IMR-90 (cell line): ENCODE data around the gene METTL22. TPM values are rescaled to one million over a fixed set of nuclear protein-coding genes. Genes with fewer than 3 reads are reported as not detected.

ENCODE experiments used
- ATAC-seq: fragments of 200-7000 bp; cut with Tn5 transposase; 2 replicates; pipeline ENCODE4 v1.9.1; 2020; ENCODE audit warnings: low read depth, mild to moderate bottlenecking, moderate library complexity
- BruUV-seq: library from RNA; stranded (reverse); fragments of 400-500 nt; replicated peaks from 2 replicates; lab custom pipeline; 2021; lab: Mats Ljungman, UMichigan
- CTCF ChIA-PET: fragments of 300-600 bp; formaldehyde crosslinking; extraction: SDS; loops from one replicate; lab custom pipeline; 2021; ENCODE audit warnings: antibody characterized with exemption; lab: Yijun Ruan, JAX
- POLR2A ChIA-PET: fragments of 300-600 bp; sonication (Branson Sonifier 250); formaldehyde crosslinking; loops from one replicate; lab custom pipeline; 2022; ENCODE audit warnings: antibody characterized with exemption; ENCODE audit not compliant: unreplicated experiment; lab: Charles Lee
- DNase-seq: peaks from one replicate; pipeline ENCODE4 v3.0.0; 2013
- H2AFZ ChIP-seq: replicated peaks from 2 replicates; pipeline ENCODE3; 2013; ENCODE audit warnings: low read length, mild to moderate bottlenecking; ENCODE audit not compliant: poor library complexity
- H2AK5ac ChIP-seq: 2 replicates; pipeline ENCODE4 v1.6.1; 2013; ENCODE audit warnings: low read depth, low read length, inconsistent platforms
- H2AK9ac ChIP-seq: replicated peaks from 2 replicates; pipeline ENCODE3; 2013; ENCODE audit warnings: mild to moderate bottlenecking, low read depth, low read length, moderate library complexity; ENCODE audit not compliant: poor library complexity
- H2BK120ac ChIP-seq: 2 replicates; pipeline ENCODE4 v1.6.1; 2013; ENCODE audit warnings: low read depth, low read length, inconsistent platforms
- H2BK15ac ChIP-seq: 3 replicates; pipeline ENCODE4 v1.6.1; 2013; ENCODE audit warnings: low read depth, low read length, inconsistent platforms
- H2BK20ac ChIP-seq: 2 replicates; pipeline ENCODE4 v1.6.1; 2013; ENCODE audit warnings: low read depth, mild to moderate bottlenecking, inconsistent platforms, low read length, moderate library complexity
- H2BK5ac ChIP-seq: 2 replicates; pipeline ENCODE4 v1.6.1; 2013; ENCODE audit warnings: mild to moderate bottlenecking, low read depth, low read length, inconsistent platforms; ENCODE audit not compliant: poor library complexity, severe bottlenecking
- H3K14ac ChIP-seq: replicated peaks from 2 replicates; pipeline ENCODE4 v1.6.1; 2013; ENCODE audit warnings: low read depth, low read length, inconsistent platforms
- H3K18ac ChIP-seq: 2 replicates; pipeline ENCODE4 v1.6.1; 2013; ENCODE audit warnings: low read depth, low read length, control low read depth
- H3K23ac ChIP-seq: 2 replicates; pipeline ENCODE4 v1.6.1; 2013; ENCODE audit warnings: low read depth, low read length, inconsistent platforms
- H3K27ac ChIP-seq: 2 replicates; pipeline ENCODE4 v1.5.1; 2013; ENCODE audit warnings: mild to moderate bottlenecking, control low read depth, low read length; ENCODE audit not compliant: insufficient read depth
- H3K27me3 ChIP-seq: 2 replicates; pipeline ENCODE4 v1.6.1; 2013; ENCODE audit warnings: low read length; ENCODE audit not compliant: control insufficient read depth, insufficient read depth
- H3K36me3 ChIP-seq: 2 replicates; pipeline ENCODE4 v1.6.1; 2013; ENCODE audit warnings: low read length, mixed read lengths; ENCODE audit not compliant: control insufficient read depth, insufficient read depth
- H3K4ac ChIP-seq: 2 replicates; pipeline ENCODE4 v1.6.1; 2013; ENCODE audit warnings: low read depth, low read length, inconsistent platforms
- H3K4me1 ChIP-seq: 2 replicates; pipeline ENCODE4 v1.6.1; 2013; ENCODE audit warnings: low read length, mixed read lengths; ENCODE audit not compliant: control insufficient read depth, insufficient read depth
- H3K4me2 ChIP-seq: 2 replicates; pipeline ENCODE4 v1.6.1; 2013; ENCODE audit warnings: low read depth, mild to moderate bottlenecking, control low read depth, low read length, moderate library complexity
- H3K4me3 ChIP-seq: 2 replicates; pipeline ENCODE4 v1.5.1; 2013; ENCODE audit warnings: low read depth, mild to moderate bottlenecking, control low read depth, low read length, moderate library complexity; ENCODE audit not compliant: insufficient read depth
- H3K56ac ChIP-seq: 2 replicates; pipeline ENCODE4 v1.6.1; 2013; ENCODE audit warnings: low read length, inconsistent platforms; ENCODE audit not compliant: insufficient read depth; ENCODE audit errors: extremely low read depth
- H3K79me1 ChIP-seq, 2 experiments: 2 replicates each; pipeline ENCODE4 v1.6.1; 2013; ENCODE audit warnings: low read length in 2 of 2, inconsistent platforms in 1 of 2, low read depth in 1 of 2
- H3K9ac ChIP-seq: 2 replicates; pipeline ENCODE4 v1.6.1; 2013; ENCODE audit warnings: low read depth, low read length, control low read depth
- H3K9me1 ChIP-seq: 2 replicates; pipeline ENCODE4 v1.6.1; 2013; ENCODE audit warnings: low read length, inconsistent platforms; ENCODE audit not compliant: insufficient read depth
- H3K9me3 ChIP-seq: 2 replicates; pipeline ENCODE4 v1.6.1; 2013; ENCODE audit warnings: low read length; ENCODE audit not compliant: control insufficient read depth, insufficient read depth
- H4K20me1 ChIP-seq: 2 replicates; pipeline ENCODE4 v1.6.1; 2013; ENCODE audit warnings: low read length, inconsistent platforms; ENCODE audit not compliant: insufficient read depth
- H4K5ac ChIP-seq: 2 replicates; pipeline ENCODE4 v1.6.1; 2013; ENCODE audit warnings: mild to moderate bottlenecking, low read depth, low read length, control low read depth
- H4K8ac ChIP-seq, 2 experiments: 2 replicates each; pipeline ENCODE4 v1.6.1; 2013; ENCODE audit warnings: low read depth in 2 of 2, low read length in 2 of 2, control low read depth in 1 of 2, inconsistent platforms in 1 of 2
- H4K91ac ChIP-seq: 2 replicates; pipeline ENCODE4 v1.6.1; 2013; ENCODE audit warnings: low read depth, low read length, inconsistent platforms; ENCODE audit not compliant: insufficient read depth
- BHLHE40 ChIP-seq: fragments of 150-350 bp; IDR thresholded peaks from 2 replicates; pipeline ENCODE4 v1.6.1; 2016; ENCODE audit warnings: mild to moderate bottlenecking, low read depth, low read length
- CEBPB ChIP-seq: IDR thresholded peaks from 2 replicates; pipeline ENCODE4 v1.6.1; 2012; ENCODE audit warnings: low read depth, low read length, improper control_type of control experiment
- CHD1 ChIP-seq: IDR thresholded peaks from 2 replicates; pipeline ENCODE4 v1.6.1; 2012; ENCODE audit warnings: low read depth, low read length, improper control_type of control experiment
- FOS ChIP-seq: fragments of 150-350 bp; IDR thresholded peaks from 2 replicates; pipeline ENCODE4 v1.6.1; 2016; ENCODE audit warnings: low read depth, low read length
- MAFK ChIP-seq: IDR thresholded peaks from 2 replicates; pipeline ENCODE4 v1.6.1; 2012; ENCODE audit warnings: low read depth, low read length, improper control_type of control experiment
- MXI1 ChIP-seq: IDR thresholded peaks from 2 replicates; pipeline ENCODE4 v1.6.1; 2012; ENCODE audit warnings: low read depth, mild to moderate bottlenecking, low read length, moderate library complexity, borderline replicate concordance
- NFE2L2 ChIP-seq: fragments of 150-350 bp; IDR thresholded peaks from 2 replicates; pipeline ENCODE4 v1.6.1; 2016; ENCODE audit warnings: low read depth, mild to moderate bottlenecking, low read length
- POLR2A ChIP-seq: IDR thresholded peaks from 2 replicates; pipeline ENCODE4 v1.6.1; 2012; ENCODE audit warnings: mild to moderate bottlenecking, low read depth, low read length
- RAD21 ChIP-seq: IDR thresholded peaks from 2 replicates; pipeline ENCODE4 v1.6.1; 2012; ENCODE audit warnings: low read length, improper control_type of control experiment
- RCOR1 ChIP-seq: IDR thresholded peaks from 2 replicates; pipeline ENCODE4 v1.6.1; 2012; ENCODE audit warnings: mild to moderate bottlenecking, low read length, improper control_type of control experiment; ENCODE audit not compliant: insufficient replicate concordance
- SMC3 ChIP-seq: fragments of 150-350 bp; IDR thresholded peaks from 2 replicates; pipeline ENCODE4 v1.6.1; 2016; ENCODE audit warnings: low read depth, mild to moderate bottlenecking, antibody characterized with exemption, low read length, moderate library complexity
- WGBS, 2 experiments: methylation state at CpG; one replicate each; pipeline versions ENCODE4 v1.1.5 to v1.1.7; 2013; ENCODE audit warnings: missing lambda C conversion rate in 2 of 2; ENCODE audit not compliant: insufficient read length in 1 of 2; ENCODE audit errors: extremely low coverage in 2 of 2; 5-methylcytosine and 5-hydroxymethylcytosine counted together
- dilution Hi-C: fragments of 300-500 bp; cut with HindIII; formaldehyde crosslinking; loops from one replicate; pipeline ENCODE4 v1.14.3; 2018; ENCODE audit warnings: low sequenced_read_pairs; ENCODE audit not compliant: unreplicated experiment
- in situ Hi-C: fragments of 300-500 bp; cut with MboI; formaldehyde crosslinking; loops from 3 replicates; pipeline ENCODE4 v1.14.3; 2019; ENCODE audit warnings: low sequenced_read_pairs, inconsistent platforms, mixed read lengths
- intact Hi-C: fragments of 100-400 bp; cut with micrococcal nuclease; formaldehyde crosslinking; loops from 2 replicates; pipeline ENCODE4 v1.10.0; 2022
- polyA plus RNA-seq, 3 experiments: library from polyadenylated mRNA; depleted of rRNA; stranded (reverse); fragments of >200 nt; gene quantifications; 2 replicates each; pipeline ENCODE4 v1.2.3, GENCODE V29; 2012; ENCODE audit warnings: low replicate concordance in 1 of 3
- total RNA-seq: library from RNA; depleted of rRNA; stranded (reverse); fragments of >200 nt; gene quantifications from 2 replicates; pipeline ENCODE4 v1.2.3, GENCODE V29; 2012
- TF ChIP-seq, protein P1 (sequence below): fragments of 150-350 bp; IDR thresholded peaks from 2 replicates; pipeline ENCODE4 v1.6.1; 2016; ENCODE audit warnings: low read depth, mild to moderate bottlenecking, low read length, moderate library complexity, borderline replicate concordance
- TF ChIP-seq, protein P2 (sequence below): fragments of 150-350 bp; IDR thresholded peaks from 2 replicates; pipeline ENCODE4 v1.6.1; 2017; ENCODE audit warnings: mild to moderate bottlenecking, antibody characterized with exemption, low read length, low read depth

The METTL22 gene
- total and polyA plus RNA-seq, 2 of the 4 experiments (the other 2 are of a cell fraction) = 27.2 to 51.2 TPM

DNA sequence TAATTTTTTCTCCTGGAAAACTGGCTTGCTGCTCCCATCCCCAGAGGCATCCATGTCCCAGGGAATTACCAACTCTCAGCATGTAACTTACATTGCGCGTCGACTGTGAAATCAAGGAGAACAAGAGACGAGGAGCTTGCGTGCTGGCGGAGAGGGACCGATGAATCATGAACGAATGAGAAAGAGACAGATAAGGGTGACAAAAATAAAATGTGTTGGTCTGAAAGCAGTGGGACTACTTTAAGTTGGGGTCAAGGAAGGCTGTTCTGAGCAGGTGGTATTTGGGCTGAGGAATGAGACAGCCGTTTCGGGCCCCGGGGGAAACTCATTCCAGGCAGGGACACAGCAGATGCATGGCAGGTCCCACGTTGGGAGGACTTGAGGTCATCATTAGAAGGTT, 75.4 kb downstream of the METTL22 start (continued):
- TF ChIP-seq, protein P1, sequence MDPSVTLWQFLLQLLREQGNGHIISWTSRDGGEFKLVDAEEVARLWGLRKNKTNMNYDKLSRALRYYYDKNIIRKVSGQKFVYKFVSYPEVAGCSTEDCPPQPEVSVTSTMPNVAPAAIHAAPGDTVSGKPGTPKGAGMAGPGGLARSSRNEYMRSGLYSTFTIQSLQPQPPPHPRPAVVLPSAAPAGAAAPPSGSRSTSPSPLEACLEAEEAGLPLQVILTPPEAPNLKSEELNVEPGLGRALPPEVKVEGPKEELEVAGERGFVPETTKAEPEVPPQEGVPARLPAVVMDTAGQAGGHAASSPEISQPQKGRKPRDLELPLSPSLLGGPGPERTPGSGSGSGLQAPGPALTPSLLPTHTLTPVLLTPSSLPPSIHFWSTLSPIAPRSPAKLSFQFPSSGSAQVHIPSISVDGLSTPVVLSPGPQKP = no peak
- TF ChIP-seq, protein P2, sequence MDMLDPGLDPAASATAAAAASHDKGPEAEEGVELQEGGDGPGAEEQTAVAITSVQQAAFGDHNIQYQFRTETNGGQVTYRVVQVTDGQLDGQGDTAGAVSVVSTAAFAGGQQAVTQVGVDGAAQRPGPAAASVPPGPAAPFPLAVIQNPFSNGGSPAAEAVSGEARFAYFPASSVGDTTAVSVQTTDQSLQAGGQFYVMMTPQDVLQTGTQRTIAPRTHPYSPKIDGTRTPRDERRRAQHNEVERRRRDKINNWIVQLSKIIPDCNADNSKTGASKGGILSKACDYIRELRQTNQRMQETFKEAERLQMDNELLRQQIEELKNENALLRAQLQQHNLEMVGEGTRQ = no peak
- TF ChIP-seq NFE2L2 (no peak), CHD1 (no peak), POLR2A (no peak)

DNA sequence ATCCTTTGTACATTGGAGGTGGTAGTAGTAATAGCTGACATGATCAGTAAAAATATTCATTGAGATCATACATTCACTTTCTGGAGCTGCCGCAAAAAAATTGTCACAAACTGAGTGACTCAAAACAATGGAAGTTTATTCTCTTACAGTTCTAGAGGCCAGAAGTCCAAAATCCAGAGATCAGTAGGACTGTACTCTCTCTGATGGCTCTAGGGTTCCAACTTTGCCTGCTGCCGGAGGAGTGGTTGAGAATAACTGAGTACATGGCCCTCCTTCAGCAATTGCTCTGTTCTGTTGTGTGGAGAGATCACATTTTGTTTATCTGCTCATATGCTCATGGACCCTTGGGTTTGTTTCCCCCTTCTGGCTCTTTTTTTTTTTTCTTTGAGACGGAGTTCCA, 76.5 kb downstream of the METTL22 start:
- no peak for DNase-seq
- CTCF ChIA-PET = interaction anchor here (0.6 kb wide), 1 partner anchor 1817 kb away, joined by 7 read pairs; no protein-coding TSS in a partner anchor
- H3K27ac ChIP-seq = no peak overlapping the region
- intact Hi-C loops = no loop called here
- dilution Hi-C loops = no loop called here
- no peak overlapping the region for H2AK9ac ChIP-seq
- H2BK5ac ChIP-seq = no peak overlapping the region
- H3K4ac ChIP-seq = no peak overlapping the region
- H3K9ac ChIP-seq = no peak overlapping the region
- H3K4me1 ChIP-seq = no peaks in the 10 kb centered on the region
- no peaks in the 10 kb centered on the region for H3K9me3 ChIP-seq
- no peak overlapping the region for H2AK5ac ChIP-seq
- ATAC-seq = no peak
- no peak overlapping the region for H3K56ac ChIP-seq
- no peak overlapping the region for H3K4me3 ChIP-seq
- no peak overlapping the region for H2BK20ac ChIP-seq
- POLR2A ChIA-PET = no interaction called here
- no peak overlapping the region for H3K18ac ChIP-seq
- no CpG with 5 or more reads among the region's 3 CpGs for WGBS, 2 experiments
- no peaks in the 10 kb centered on the region for H3K9me1 ChIP-seq
- H4K5ac ChIP-seq = no peak overlapping the region
- in situ Hi-C loops = no loop called here
- H4K20me1 ChIP-seq = no peaks in the 10 kb centered on the region
- H2BK120ac ChIP-seq = no peak overlapping the region
- no peak overlapping the region for H4K91ac ChIP-seq
- no peak overlapping the region for H3K23ac ChIP-seq
- H3K14ac ChIP-seq = no peak overlapping the region
- no peak overlapping the region for H2AFZ ChIP-seq
- no peaks in the 10 kb centered on the region for H3K79me1 ChIP-seq
- no peak overlapping the region for H3K4me2 ChIP-seq
- no peak overlapping the region for H2BK15ac ChIP-seq
- no TSS peak for BruUV-seq
- H4K8ac ChIP-seq = no peak overlapping the region
- H3K27me3 ChIP-seq = peaks cover 3% of the 10 kb centered on the region; the same call in 1 of the 2 replicates
- H3K36me3 ChIP-seq = no peaks in the 10 kb centered on the region
- TF ChIP-seq, protein P2 = no peak
- no peak for TF ChIP-seq BHLHE40
- no peak for TF ChIP-seq MXI1
- TF ChIP-seq POLR2A = no peak
- TF ChIP-seq, protein P1 = no peak
- TF ChIP-seq CEBPB = no peak
- TF ChIP-seq FOS = no peak
- no peak for TF ChIP-seq RAD21
- TF ChIP-seq MAFK = no peak
- no peak for TF ChIP-seq CHD1
- no peak for TF ChIP-seq RCOR1
- no peak for TF ChIP-seq SMC3
